GM12878 (cell line): ENCODE measurements around the gene NTRK3. TPM values are rescaled to one million over a fixed set of nuclear protein-coding genes. Genes with fewer than 3 reads are reported as not detected.

Experiments
- ATAC-seq: fragments of 200-7000 bp; cut with Tn5 transposase; 3 replicates; pipeline ENCODE4 v1.9.1; 2020; ENCODE audit warnings: mild to moderate bottlenecking, moderate library complexity
- BruUV-seq: library from RNA; stranded (reverse); fragments of 400-500 nt; replicated peaks from 2 replicates; lab custom pipeline; 2021; lab: Mats Ljungman, UMichigan
- CTCF ChIA-PET: fragments of 300-600 bp; sonication (Branson Sonifier 250); formaldehyde crosslinking; extraction: SDS; loops from one replicate; lab custom pipeline; 2021; ENCODE audit warnings: inconsistent platforms; lab: Yijun Ruan, JAX
- POLR2A ChIA-PET: fragments of 350-600 bp; formaldehyde crosslinking; extraction: SDS; loops from one replicate; lab custom pipeline; 2021; ENCODE audit warnings: inconsistent platforms; lab: Charles Lee
- RAD21 ChIA-PET: fragments of 300-600 bp; sonication (Branson Sonifier 250); formaldehyde crosslinking; loops from one replicate; lab custom pipeline; 2023; ENCODE audit warnings: antibody characterized with exemption; ENCODE audit not compliant: unreplicated experiment; lab: Charles Lee
- SMC1A ChIA-PET: fragments of 300-600 bp; sonication (Branson Sonifier 250); formaldehyde crosslinking; loops from one replicate; lab custom pipeline; 2023; ENCODE audit not compliant: unreplicated experiment, uncharacterized antibody; lab: Charles Lee
- DNase-seq: peaks from one replicate; pipeline ENCODE4 v3.0.0-alpha.2; 2011; ENCODE audit warnings: low read depth, low spot score
- FAIRE-seq: peaks from 3 replicates; lab custom pipeline; 2011; peaks lifted over from hg19 to GRCh38; lab: Jason Lieb, UNC
- H2AFZ ChIP-seq: 2 replicates; pipeline ENCODE4 v1.6.0; 2011; ENCODE audit warnings: low read depth, low read length, control low read depth; ENCODE audit not compliant: control insufficient read depth
- H3K27ac ChIP-seq: 2 replicates; pipeline ENCODE4 v1.5.1; 2011; ENCODE audit warnings: control low read depth; ENCODE audit not compliant: control insufficient read depth, insufficient read depth
- H3K27me3 ChIP-seq, 2 experiments: replicated peaks in 1 of 2; 2 replicates each; pipeline versions ENCODE4 v1.6.0 to v1.6.1; 2011; ENCODE audit warnings: low read length in 1 of 2; ENCODE audit not compliant: control insufficient read depth in 2 of 2, insufficient read depth in 2 of 2
- H3K36me3 ChIP-seq, 2 experiments: 2 replicates each; pipeline ENCODE4 v1.5.1; 2011; ENCODE audit warnings: low read length in 1 of 2; ENCODE audit not compliant: control insufficient read depth in 2 of 2, insufficient read depth in 2 of 2
- H3K4me1 ChIP-seq: 2 replicates; pipeline ENCODE4 v1.6.1; 2011; ENCODE audit warnings: mild to moderate bottlenecking, low read length, moderate library complexity, mixed read lengths; ENCODE audit not compliant: control insufficient read depth, insufficient read depth
- H3K4me2 ChIP-seq: 2 replicates; pipeline ENCODE4 v1.6.0; 2011; ENCODE audit warnings: control low read depth; ENCODE audit not compliant: control insufficient read depth, insufficient read depth
- H3K4me3 ChIP-seq: fragments of 200-600 bp; sonication (generic); 2 replicates; pipeline ENCODE4 v1.5.1; 2016
- H3K79me2 ChIP-seq: 2 replicates; pipeline ENCODE4 v1.6.0; 2011; ENCODE audit warnings: low read length; ENCODE audit not compliant: control insufficient read depth, insufficient read depth
- H3K9ac ChIP-seq: 2 replicates; pipeline ENCODE4 v1.8.0; 2011; ENCODE audit warnings: low read length, control low read depth, mixed read lengths; ENCODE audit not compliant: control insufficient read depth, insufficient read depth
- H3K9me3 ChIP-seq: replicated peaks from 3 replicates; pipeline ENCODE4 v1.5.1; 2011; ENCODE audit warnings: mild to moderate bottlenecking, low read length; ENCODE audit not compliant: control insufficient read depth, insufficient read depth
- H4K20me1 ChIP-seq: 2 replicates; pipeline ENCODE4 v1.6.0; 2011; ENCODE audit not compliant: control insufficient read depth, insufficient read depth
- HDGF ChIP-seq: fragments of 450-650 bp; IDR thresholded peaks from 2 replicates; pipeline ENCODE4 v1.6.1; 2016; ENCODE audit warnings: antibody characterized with exemption
- IKZF1 ChIP-seq: fragments of 450-650 bp; conservative IDR thresholded peaks from 2 replicates; pipeline ENCODE4 v1.6.1; 2017; ENCODE audit warnings: antibody characterized with exemption, mild to moderate bottlenecking
- IKZF2 ChIP-seq, 2 experiments: fragments of 450-650 bp; IDR thresholded peaks; 2 replicates each; pipeline ENCODE4 v1.6.1; 2017; ENCODE audit warnings: mild to moderate bottlenecking in 2 of 2, moderate library complexity in 2 of 2
- MTA2 ChIP-seq: fragments of 450-650 bp; IDR thresholded peaks from 2 replicates; pipeline ENCODE4 v1.6.1; 2016; ENCODE audit warnings: low read depth, mild to moderate bottlenecking, moderate library complexity
- NR2F1 ChIP-seq: fragments of 450-650 bp; conservative IDR thresholded peaks from 2 replicates; pipeline ENCODE4 v1.6.1; 2017; ENCODE audit warnings: mild to moderate bottlenecking
- PAX5 ChIP-seq: IDR thresholded peaks from 2 replicates; pipeline ENCODE4 v1.6.1; 2011; ENCODE audit warnings: low read depth, low read length, borderline replicate concordance
- SMAD1 ChIP-seq: fragments of 450-650 bp; IDR thresholded peaks from 2 replicates; pipeline ENCODE4 v1.6.1; 2018; ENCODE audit warnings: mild to moderate bottlenecking, low read depth; ENCODE audit not compliant: partially characterized antibody
- SPI1 ChIP-seq: IDR thresholded peaks from 2 replicates; pipeline ENCODE4 v1.6.1; 2011; ENCODE audit warnings: low read depth, mild to moderate bottlenecking, low read length, moderate library complexity, borderline replicate concordance; ENCODE audit not compliant: insufficient read depth
- SREBF2 ChIP-seq: IDR thresholded peaks from 2 replicates; pipeline ENCODE4 v1.6.1; 2012; ENCODE audit warnings: mild to moderate bottlenecking, low read length
- WGBS: methylation state at CpG from one replicate; pipeline ENCODE4 v1.1.6; 2016; ENCODE audit warnings: low lambda C conversion rate; ENCODE audit not compliant: insufficient replicate concordance, insufficient coverage; ENCODE audit errors: missing lambda C conversion rate; 5-methylcytosine and 5-hydroxymethylcytosine counted together
- in situ Hi-C: fragments of 300-500 bp; cut with MboI; formaldehyde crosslinking; loops from 9 replicates; pipeline ENCODE4 v1.14.3; 2018; ENCODE audit warnings: mixed read lengths
- intact Hi-C: fragments of 100-400 bp; cut with micrococcal nuclease; formaldehyde crosslinking; loops from one replicate; pipeline ENCODE4 v1.14.2; 2022; ENCODE audit not compliant: unreplicated experiment
- polyA plus RNA-seq, 11 experiments: library from polyadenylated mRNA; depleted of rRNA in 4 of 11; unstranded in 6 of 11; stranded (reverse) in 5 of 11; fragments of >200 nt; fragmentation: Nextera tagmentation in 4 of 11; fragmentation: Illumina TruSeq in 1 of 11; extraction: Ambion mirVana in 4 of 11; extraction: Trizol in 1 of 11; gene quantifications; 1 replicate in 1 of 11; 2 replicates in 10 of 11; pipeline versions ENCODE4 v1.2.1 to v1.2.3, GENCODE V29; 2011 to 2016; ENCODE audit warnings: inconsistent platforms in 2 of 11, missing spikeins in 2 of 11, low read depth in 1 of 11
- total RNA-seq, 4 experiments: library from RNA; depleted of rRNA in 3 of 4; stranded (reverse); fragments of >200 nt in 3 of 4; fragmentation: Illumina TruSeq in 1 of 4; extraction: Trizol in 1 of 4; gene quantifications; 2 replicates each; pipeline versions ENCODE4 v1.2.1 to v1.2.3, GENCODE V29; 2013 to 2021

NTRK3 gene
- total and polyA plus RNA-seq, 10 of the 15 experiments (the other 5 are each of a cell fraction or from before 2014, with no cell fraction given): not detected

DNA sequence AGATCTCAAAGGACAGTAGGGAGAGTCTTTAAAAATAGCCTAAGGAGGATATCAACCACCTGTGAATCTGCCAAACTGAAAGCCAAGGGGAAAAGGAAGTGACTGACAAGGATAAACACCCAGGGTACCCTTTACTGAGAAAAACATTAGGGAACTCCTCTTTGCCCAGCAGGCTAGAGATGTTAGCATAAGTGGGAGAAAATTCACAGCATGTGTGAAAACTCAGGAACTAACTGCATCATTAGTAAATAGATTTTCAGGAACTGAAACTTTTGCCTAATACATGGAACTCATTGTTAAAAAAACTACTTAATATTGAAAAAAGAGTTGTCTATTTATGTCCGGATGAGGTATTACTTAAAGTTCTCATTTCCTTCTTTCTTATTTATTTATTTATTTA, 375.5 kb downstream of the NTRK3 start:
- SMC1A ChIA-PET: no interaction called here
- ATAC-seq (no peak), FAIRE-seq (no peak), DNase-seq (no peak)
- no TSS peak for BruUV-seq
- Histone ChIP-seq H3K4me3 (no peak overlapping the region), H3K4me1 (no peaks in the 10 kb centered on the region), H3K9me3 (no peaks in the 10 kb centered on the region), H4K20me1 (0 out of 2 replicates have a peak, but pooled peaks cover 2% of the 10 kb centered on the region), H3K36me3 (no peaks in the 10 kb centered on the region), H2AFZ (no peak overlapping the region), H3K9ac (no peak overlapping the region), H3K27me3 (no peaks in the 10 kb centered on the region), H3K4me2 (no peak overlapping the region), H3K27ac (no peak overlapping the region), H3K79me2 (no peaks in the 10 kb centered on the region)
- WGBS: 60% methylated on average over 1 of the region's 1 CpG
- POLR2A ChIA-PET: no interaction called here
- RAD21 ChIA-PET: no interaction called here
- intact Hi-C loops: no loop called here
- no peak for TF ChIP-seq NR2F1
- TF ChIP-seq SPI1: peak; percentile 48; the same call in 1 of the 2 replicates
- 0 out of 2 replicates have a peak, but pooled peaks have one; percentile 25 for TF ChIP-seq IKZF1
- TF ChIP-seq IKZF2 (IDR thresholded peaks at IDR 0.05): peak in 1 of 2 experiments; percentile 26; a peak in 2 of 4 replicates
- no peak for TF ChIP-seq SMAD1
- no peak for TF ChIP-seq HDGF
- no peak for TF ChIP-seq SREBF2
- TF ChIP-seq MTA2: peak; percentile 12; the same call in 1 of the 2 replicates
- TF ChIP-seq PAX5: no peak
- in situ Hi-C loops: no loop called here
- CTCF ChIA-PET: no interaction called here
